Stimulated activated CD8-positive, alpha-beta memory T cell treated with anti-CD3 and anti-CD28 coated beads, Interleukin-4, amount 100 ng/mL, for 48 hours (primary cell): ENCODE results near the gene CFAP97D2.
"Not testable (repeated sequence)": the region's sequence is repeated elsewhere in the genome, so short reads cannot be mapped to it uniquely, and the experiment has no call there.

Experiments used
- DNase-seq: peaks from one replicate; pipeline ENCODE4 v3.0.0-alpha.2; 2020

CFAP97D2 gene

DNA sequence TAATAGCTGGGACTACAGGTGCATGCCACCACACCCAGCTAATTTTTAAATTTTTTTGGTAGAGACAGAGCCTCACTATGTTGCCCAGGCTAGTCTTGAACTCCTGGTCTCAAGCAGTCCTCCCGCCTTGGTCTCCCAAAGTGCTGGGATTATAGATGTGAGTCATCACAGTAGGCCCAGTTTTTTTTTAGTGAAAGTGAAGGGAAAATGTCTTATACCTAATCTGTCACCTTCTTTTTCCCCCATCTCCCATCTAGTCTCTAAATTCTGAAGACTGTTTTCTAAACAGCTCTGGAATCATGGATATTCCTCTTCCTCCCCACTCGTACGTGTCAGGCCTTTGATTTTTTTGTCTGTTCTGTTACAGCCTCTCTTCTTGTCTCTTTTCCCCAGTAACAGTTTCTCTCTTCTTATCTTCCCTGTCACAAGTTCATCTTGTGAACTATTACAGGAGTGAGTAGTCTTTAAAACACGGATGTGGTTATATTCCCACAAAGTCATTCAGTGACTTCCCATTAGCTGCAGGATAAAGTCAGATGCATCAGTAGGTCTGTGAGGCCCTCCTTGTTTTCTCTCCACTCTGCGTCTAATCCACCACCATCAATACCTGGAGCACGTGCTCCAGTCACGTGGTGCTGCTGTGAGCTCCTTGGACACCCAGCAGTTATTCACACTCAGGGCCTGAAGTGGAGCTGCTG is 58.5 kb downstream of the CFAP97D2 start:
- no peak for DNase-seq

DNA sequence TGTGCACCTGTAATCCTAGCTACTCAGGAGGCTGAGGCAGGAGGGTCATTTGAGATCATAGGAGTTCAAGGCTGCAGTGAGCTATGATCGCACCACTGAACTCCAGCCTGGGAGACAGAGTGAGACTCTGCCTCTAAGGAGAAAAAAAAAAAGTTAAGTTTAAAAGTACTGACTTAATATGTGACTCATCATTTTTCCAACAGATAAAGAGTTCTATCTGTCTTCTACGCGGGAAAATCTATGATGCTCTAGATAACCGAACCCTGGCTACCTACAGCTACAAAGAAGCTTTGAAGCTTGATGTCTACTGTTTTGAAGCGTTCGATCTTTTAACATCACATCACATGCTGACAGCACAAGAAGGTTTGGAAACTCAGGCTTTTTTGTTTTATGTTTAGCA is 62.9 kb downstream of the CFAP97D2 start:
- no peak for DNase-seq

- DNase-seq: no peak
Observed at GRCh38 chr13:114243971-114244370, 64.9 kb downstream of the CFAP97D2 start.

- DNase-seq: no peak
Observed at GRCh38 chr13:114244637-114245036, 65.6 kb downstream of the CFAP97D2 start.

GRCh38 chr13:114248011-114248410 is 69.0 kb downstream of the CFAP97D2 start:
- no peak for DNase-seq

- DNase-seq: no peak
Observed at GRCh38 chr13:114249077-114249476, 70.0 kb downstream of the CFAP97D2 start.

- DNase-seq: not testable (repeated sequence)
Observed at GRCh38 chr13:114251639-114252440, 72.8 kb downstream of the CFAP97D2 start.

DNA sequence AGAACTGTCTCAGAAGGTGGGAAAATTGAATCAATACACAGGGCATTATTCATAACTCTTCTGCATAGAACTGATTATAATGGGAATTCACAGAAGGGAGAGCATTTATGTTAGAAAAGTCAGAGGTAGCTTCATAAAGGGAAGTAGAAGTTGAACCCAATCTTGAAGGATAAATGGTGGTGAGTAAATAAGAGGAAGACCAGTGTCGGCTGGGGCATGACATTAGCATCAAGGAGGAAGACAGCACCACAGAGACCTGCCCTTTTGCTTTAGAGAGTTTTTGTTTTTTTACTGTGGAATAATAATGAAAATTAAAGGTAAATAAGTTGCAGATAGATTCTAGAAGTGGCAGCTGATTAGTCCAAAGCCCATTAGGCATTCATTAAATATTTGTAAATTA is 77.5 kb downstream of the CFAP97D2 start:
- DNase-seq: no peak

DNA sequence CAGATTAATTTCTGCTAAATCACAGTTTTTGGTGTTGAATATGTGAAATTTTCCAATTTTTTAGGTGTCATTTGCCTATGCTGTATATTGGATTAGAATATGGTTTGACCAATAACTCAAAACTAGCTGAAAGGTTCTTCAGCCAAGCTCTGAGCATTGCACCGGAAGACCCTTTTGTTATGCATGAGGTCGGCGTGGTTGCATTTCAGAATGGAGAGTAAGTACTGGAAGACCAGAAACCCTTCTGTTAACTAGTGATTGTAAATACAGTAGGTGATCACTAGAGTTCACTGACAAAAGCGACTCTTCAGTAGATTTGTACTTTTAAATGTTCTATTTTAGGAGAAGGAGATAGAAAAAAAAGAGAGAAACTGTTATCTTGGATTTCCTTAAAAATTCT is 78.0 kb downstream of the CFAP97D2 start:
- DNase-seq: no peak

- DNase-seq: no peak
Observed at GRCh38 chr13:114258589-114258988, 79.5 kb downstream of the CFAP97D2 start.

DNA sequence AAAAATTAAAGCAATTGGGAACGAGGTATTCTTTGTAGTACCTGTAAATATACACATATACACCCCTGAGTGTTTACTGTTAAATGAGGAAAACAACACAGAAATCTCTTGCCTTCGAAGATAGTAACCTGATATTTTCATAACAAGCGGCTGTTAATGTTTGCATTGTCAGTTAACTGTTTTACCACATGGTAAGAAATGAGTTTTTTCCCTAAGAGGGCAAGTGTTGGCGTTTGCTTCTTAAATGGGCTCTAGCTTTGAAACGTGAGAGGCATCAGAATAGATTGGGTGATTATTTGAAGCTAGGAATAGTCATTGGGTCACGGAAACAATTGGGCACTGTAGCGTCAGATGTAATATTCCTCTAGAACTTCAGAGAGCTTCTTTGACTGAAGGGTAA is 80.3 kb downstream of the CFAP97D2 start:
- DNase-seq: no peak

DNA sequence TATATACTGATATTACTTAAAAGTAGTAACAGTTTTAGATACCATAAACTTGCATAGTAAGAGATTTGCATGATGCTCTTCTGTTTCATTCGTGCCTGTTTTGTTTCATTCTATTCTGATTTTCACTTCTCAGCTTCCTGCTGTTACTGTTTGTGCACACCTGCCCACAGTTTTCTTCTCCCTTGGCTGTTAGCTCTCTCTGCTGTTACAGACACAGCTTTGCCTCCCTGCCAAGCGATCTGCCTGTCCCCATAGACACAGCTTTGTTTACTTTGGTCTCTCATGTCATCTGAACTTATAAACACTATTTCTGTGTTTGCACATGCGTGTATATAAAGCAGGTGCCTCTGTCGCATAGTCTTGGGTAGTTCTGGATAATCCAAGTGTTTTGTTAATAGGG is 80.9 kb downstream of the CFAP97D2 start:
- no peak for DNase-seq

GRCh38 chr13:114260814-114261213 is 81.8 kb downstream of the CFAP97D2 start:
- no peak for DNase-seq

GRCh38 chr13:114261328-114261965 is 82.4 kb downstream of the CFAP97D2 start:
- no peak for DNase-seq

- DNase-seq: no peak
Observed at GRCh38 chr13:114263578-114263977, 84.5 kb downstream of the CFAP97D2 start.

DNA sequence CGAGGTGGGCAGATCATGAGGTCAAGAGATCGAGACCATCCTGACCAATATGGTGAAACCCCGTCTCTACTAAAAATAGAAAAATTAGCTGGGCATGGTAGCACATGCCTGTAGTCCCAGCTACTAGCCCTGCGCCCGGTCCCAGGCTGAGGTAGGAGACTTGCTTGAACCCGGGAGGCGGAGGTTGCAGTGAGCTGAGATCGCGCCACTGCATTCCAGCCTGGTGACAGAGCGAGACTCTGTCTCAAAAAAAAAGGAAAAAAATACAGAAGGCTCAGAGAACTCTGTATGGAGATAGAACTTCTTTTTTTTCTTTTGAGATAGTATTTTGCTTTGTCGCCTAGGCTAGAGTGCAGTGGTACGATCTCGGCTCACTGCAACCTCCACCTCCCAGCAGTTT is 85.3 kb downstream of the CFAP97D2 start:
- DNase-seq: not testable (repeated sequence)

GRCh38 chr13:114264886-114265611 is 86.0 kb downstream of the CFAP97D2 start:
- DNase-seq: no peak

GRCh38 chr13:114266241-114266640 is 87.2 kb downstream of the CFAP97D2 start:
- no peak for DNase-seq

DNA sequence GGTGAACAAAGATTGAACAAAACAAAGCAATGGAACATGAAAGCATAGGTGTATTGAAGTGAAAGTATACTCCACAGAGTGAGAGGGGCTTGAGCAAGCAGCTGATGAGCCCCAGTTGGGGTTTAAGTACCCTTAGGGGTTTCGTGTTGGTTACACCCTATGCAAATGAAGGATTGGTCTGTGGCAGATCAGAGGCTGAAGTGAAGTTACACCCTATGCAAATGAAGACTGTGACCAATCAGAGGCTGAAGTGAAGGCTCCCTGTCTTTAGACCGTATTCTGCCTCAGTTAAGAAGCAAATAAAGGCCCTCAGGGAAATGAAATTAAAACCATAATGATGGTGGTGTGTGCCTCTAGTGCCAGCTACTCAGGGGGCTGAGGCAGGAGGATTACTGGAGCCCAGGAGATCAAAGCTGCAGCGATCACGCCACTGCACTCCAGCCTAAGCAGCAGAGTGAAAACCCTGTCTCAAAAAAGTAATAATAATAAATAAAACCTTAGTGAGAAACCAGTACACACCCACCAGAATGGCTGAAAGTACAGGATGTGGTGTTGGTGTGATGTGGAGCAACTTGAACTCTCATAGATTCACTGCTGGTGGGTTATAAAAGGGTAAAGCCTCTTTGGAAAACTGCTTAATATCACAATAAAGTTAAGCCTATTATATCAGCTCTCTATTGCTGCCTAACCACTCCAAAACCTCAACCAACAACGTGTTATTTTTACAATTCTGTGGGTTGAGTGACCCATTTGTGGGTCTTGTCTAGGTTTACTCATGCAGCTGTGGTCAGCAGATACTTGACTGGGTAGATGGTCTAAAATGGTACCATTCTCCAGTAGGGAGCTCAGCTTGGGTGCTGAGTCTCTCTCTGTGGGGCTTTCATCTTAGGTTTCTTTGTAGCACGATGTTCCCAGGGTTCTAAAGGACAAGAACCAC is 89.6 kb downstream of the CFAP97D2 start:
- no peak for DNase-seq

DNA sequence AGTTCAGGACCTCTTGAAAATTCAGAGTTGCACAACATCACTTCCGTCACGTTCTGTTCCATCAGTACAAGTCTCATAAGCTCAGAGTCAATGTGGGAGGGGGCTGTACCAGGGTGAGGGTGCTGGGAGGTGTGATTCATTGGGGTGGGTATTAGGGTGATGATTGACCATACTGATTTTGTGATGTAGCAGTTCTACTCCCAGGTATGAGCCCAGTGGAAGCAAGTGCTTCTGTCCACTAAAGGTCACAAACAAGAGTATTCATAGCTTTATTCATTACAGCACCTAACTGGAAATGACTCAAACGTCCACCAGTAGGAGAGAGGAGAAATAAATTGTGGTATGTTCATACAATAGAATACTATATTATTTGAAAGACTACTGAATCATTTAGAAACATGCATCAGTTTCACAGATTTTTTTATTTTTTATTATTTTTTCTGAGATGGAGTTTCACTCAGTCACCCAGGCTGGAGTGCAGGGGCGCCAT is 90.3 kb downstream of the CFAP97D2 start:
- DNase-seq: no peak
